GM12878 (cell line): ENCODE data around the gene NDUFA9. TPM values are rescaled to one million over a fixed set of nuclear protein-coding genes. Genes with fewer than 3 reads are reported as not detected.

Experiments used
- ATAC-seq: fragments of 200-7000 bp; cut with Tn5 transposase; 3 replicates; pipeline ENCODE4 v1.9.1; 2020; ENCODE audit warnings: mild to moderate bottlenecking, moderate library complexity
- BruUV-seq: library from RNA; stranded (reverse); fragments of 400-500 nt; replicated peaks from 2 replicates; lab custom pipeline; 2021; lab: Mats Ljungman, UMichigan
- CTCF ChIA-PET: fragments of 300-600 bp; sonication (Branson Sonifier 250); formaldehyde crosslinking; extraction: SDS; loops from one replicate; lab custom pipeline; 2021; ENCODE audit warnings: inconsistent platforms; lab: Yijun Ruan, JAX
- POLR2A ChIA-PET: fragments of 350-600 bp; formaldehyde crosslinking; extraction: SDS; loops from one replicate; lab custom pipeline; 2021; ENCODE audit warnings: inconsistent platforms; lab: Charles Lee
- RAD21 ChIA-PET: fragments of 300-600 bp; sonication (Branson Sonifier 250); formaldehyde crosslinking; loops from one replicate; lab custom pipeline; 2023; ENCODE audit warnings: antibody characterized with exemption; ENCODE audit not compliant: unreplicated experiment; lab: Charles Lee
- SMC1A ChIA-PET: fragments of 300-600 bp; sonication (Branson Sonifier 250); formaldehyde crosslinking; loops from one replicate; lab custom pipeline; 2023; ENCODE audit not compliant: unreplicated experiment, uncharacterized antibody; lab: Charles Lee
- DNase-seq: peaks from one replicate; pipeline ENCODE4 v3.0.0-alpha.2; 2011; ENCODE audit warnings: low read depth, low spot score
- FAIRE-seq: peaks from 3 replicates; lab custom pipeline; 2011; peaks lifted over from hg19 to GRCh38; lab: Jason Lieb, UNC
- H2AFZ ChIP-seq: 2 replicates; pipeline ENCODE4 v1.6.0; 2011; ENCODE audit warnings: low read depth, low read length, control low read depth; ENCODE audit not compliant: control insufficient read depth
- H3K27ac ChIP-seq: 2 replicates; pipeline ENCODE4 v1.5.1; 2011; ENCODE audit warnings: control low read depth; ENCODE audit not compliant: control insufficient read depth, insufficient read depth
- H3K27me3 ChIP-seq, 2 experiments: replicated peaks in 1 of 2; 2 replicates each; pipeline versions ENCODE4 v1.6.0 to v1.6.1; 2011; ENCODE audit warnings: low read length in 1 of 2; ENCODE audit not compliant: control insufficient read depth in 2 of 2, insufficient read depth in 2 of 2
- H3K36me3 ChIP-seq, 2 experiments: 2 replicates each; pipeline ENCODE4 v1.5.1; 2011; ENCODE audit warnings: low read length in 1 of 2; ENCODE audit not compliant: control insufficient read depth in 2 of 2, insufficient read depth in 2 of 2
- H3K4me1 ChIP-seq: 2 replicates; pipeline ENCODE4 v1.6.1; 2011; ENCODE audit warnings: mild to moderate bottlenecking, low read length, moderate library complexity, mixed read lengths; ENCODE audit not compliant: control insufficient read depth, insufficient read depth
- H3K4me2 ChIP-seq: 2 replicates; pipeline ENCODE4 v1.6.0; 2011; ENCODE audit warnings: control low read depth; ENCODE audit not compliant: control insufficient read depth, insufficient read depth
- H3K4me3 ChIP-seq: fragments of 200-600 bp; sonication (generic); 2 replicates; pipeline ENCODE4 v1.5.1; 2016
- H3K79me2 ChIP-seq: 2 replicates; pipeline ENCODE4 v1.6.0; 2011; ENCODE audit warnings: low read length; ENCODE audit not compliant: control insufficient read depth, insufficient read depth
- H3K9ac ChIP-seq: 2 replicates; pipeline ENCODE4 v1.8.0; 2011; ENCODE audit warnings: low read length, control low read depth, mixed read lengths; ENCODE audit not compliant: control insufficient read depth, insufficient read depth
- H3K9me3 ChIP-seq: replicated peaks from 3 replicates; pipeline ENCODE4 v1.5.1; 2011; ENCODE audit warnings: mild to moderate bottlenecking, low read length; ENCODE audit not compliant: control insufficient read depth, insufficient read depth
- H4K20me1 ChIP-seq: 2 replicates; pipeline ENCODE4 v1.6.0; 2011; ENCODE audit not compliant: control insufficient read depth, insufficient read depth
- CHD1 ChIP-seq: IDR thresholded peaks from 2 replicates; pipeline ENCODE4 v1.6.1; 2012; ENCODE audit warnings: low read depth, low read length, improper control_type of control experiment
- CHD2 ChIP-seq: IDR thresholded peaks from 2 replicates; pipeline ENCODE4 v1.6.1; 2011; ENCODE audit warnings: low read depth, low read length, improper control_type of control experiment, borderline replicate concordance
- EP300 ChIP-seq, 2 experiments: fragments of 150-350 bp in 1 of 2; IDR thresholded peaks; 2 replicates each; pipeline ENCODE4 v1.6.1; 2011 to 2012; ENCODE audit warnings: low read depth in 2 of 2, low read length in 2 of 2, borderline replicate concordance in 1 of 2, improper control_type of control experiment in 1 of 2, inconsistent platforms in 1 of 2; ENCODE audit not compliant: control insufficient read depth in 1 of 2
- ESRRA ChIP-seq: IDR thresholded peaks from 2 replicates; pipeline ENCODE4 v1.6.1; 2012; ENCODE audit warnings: mild to moderate bottlenecking, low read length, improper control_type of control experiment
- IRF3 ChIP-seq: fragments of 450-650 bp; IDR thresholded peaks from 2 replicates; pipeline ENCODE4 v1.6.1; 2014; ENCODE audit warnings: mild to moderate bottlenecking
- JUNB ChIP-seq: IDR thresholded peaks from 2 replicates; pipeline ENCODE4 v1.6.1; 2016; ENCODE audit warnings: antibody characterized with exemption, mild to moderate bottlenecking
- KAT2A ChIP-seq: conservative IDR thresholded peaks from 2 replicates; pipeline ENCODE4 v1.6.1; 2011; ENCODE audit warnings: low read depth, low read length; ENCODE audit not compliant: control insufficient read depth
- MLLT1 ChIP-seq: fragments of 450-650 bp; IDR thresholded peaks from 2 replicates; pipeline ENCODE4 v1.6.1; 2016; ENCODE audit warnings: mild to moderate bottlenecking
- MTA2 ChIP-seq: fragments of 450-650 bp; IDR thresholded peaks from 2 replicates; pipeline ENCODE4 v1.6.1; 2016; ENCODE audit warnings: low read depth, mild to moderate bottlenecking, moderate library complexity
- RCOR1 ChIP-seq: conservative IDR thresholded peaks from 2 replicates; pipeline ENCODE4 v1.6.1; 2012; ENCODE audit warnings: low read depth, low read length, improper control_type of control experiment
- SIX5 ChIP-seq: IDR thresholded peaks from 2 replicates; pipeline ENCODE4 v1.6.1; 2011; ENCODE audit warnings: mild to moderate bottlenecking, low read depth, low read length, moderate library complexity; ENCODE audit not compliant: severe bottlenecking
- SMAD5 ChIP-seq: IDR thresholded peaks from 2 replicates; pipeline ENCODE4 v1.6.1; 2016; ENCODE audit warnings: antibody characterized with exemption, low read depth
- STAT1 ChIP-seq: fragments of 450-650 bp; conservative IDR thresholded peaks from 2 replicates; pipeline ENCODE4 v1.6.1; 2014; ENCODE audit warnings: antibody characterized with exemption, mild to moderate bottlenecking
- WGBS: methylation state at CpG from one replicate; pipeline ENCODE4 v1.1.6; 2016; ENCODE audit warnings: low lambda C conversion rate; ENCODE audit not compliant: insufficient replicate concordance, insufficient coverage; ENCODE audit errors: missing lambda C conversion rate; 5-methylcytosine and 5-hydroxymethylcytosine counted together
- in situ Hi-C: fragments of 300-500 bp; cut with MboI; formaldehyde crosslinking; loops from 9 replicates; pipeline ENCODE4 v1.14.3; 2018; ENCODE audit warnings: mixed read lengths
- intact Hi-C: fragments of 100-400 bp; cut with micrococcal nuclease; formaldehyde crosslinking; loops from one replicate; pipeline ENCODE4 v1.14.2; 2022; ENCODE audit not compliant: unreplicated experiment
- polyA plus RNA-seq, 11 experiments: library from polyadenylated mRNA; depleted of rRNA in 4 of 11; unstranded in 6 of 11; stranded (reverse) in 5 of 11; fragments of >200 nt; fragmentation: Nextera tagmentation in 4 of 11; fragmentation: Illumina TruSeq in 1 of 11; extraction: Ambion mirVana in 4 of 11; extraction: Trizol in 1 of 11; gene quantifications; 1 replicate in 1 of 11; 2 replicates in 10 of 11; pipeline versions ENCODE4 v1.2.1 to v1.2.3, GENCODE V29; 2011 to 2016; ENCODE audit warnings: inconsistent platforms in 2 of 11, missing spikeins in 2 of 11, low read depth in 1 of 11
- total RNA-seq, 4 experiments: library from RNA; depleted of rRNA in 3 of 4; stranded (reverse); fragments of >200 nt in 3 of 4; fragmentation: Illumina TruSeq in 1 of 4; extraction: Trizol in 1 of 4; gene quantifications; 2 replicates each; pipeline versions ENCODE4 v1.2.1 to v1.2.3, GENCODE V29; 2013 to 2021

The NDUFA9 gene
- total and polyA plus RNA-seq, 10 of the 15 experiments (the other 5 are each of a cell fraction or from before 2014, with no cell fraction given), result 95.2 to 472 (median 151) TPM

- Histone ChIP-seq H3K79me2 (peaks cover 9% of the 10 kb centered on the region), H3K4me2 (no peak overlapping the region), H4K20me1 (no peaks in the 10 kb centered on the region), H3K36me3 (peaks cover 0 to 6% of the 10 kb centered on the region in 2 experiments; a peak in 3 of 4 replicates), H3K9me3 (no peaks in the 10 kb centered on the region), H3K9ac (no peak overlapping the region), H2AFZ (no peak overlapping the region)
- in situ Hi-C loops, result no loop called here
- intact Hi-C loops, result loop anchor here (10.0 kb wide), 1 partner anchor 148 kb away; no protein-coding TSS in a partner anchor
- ChIA-PET CTCF (no interaction called here), POLR2A (no interaction called here), SMC1A (no interaction called here), RAD21 (no interaction called here)
- DNase-seq, result no peak
- TF ChIP-seq CHD1 (no peak), CHD2 (no peak), JUNB (no peak), STAT1 (no peak), KAT2A (no peak), RCOR1 (no peak)
- TF ChIP-seq, all 136 proteins: peak for 0
- no peaks in the 10 kb centered on the region for H3K27me3 ChIP-seq
- H3K27ac ChIP-seq, result no peak overlapping the region
- no peaks in the 10 kb centered on the region for H3K4me1 ChIP-seq
- WGBS, result 97% methylated on average over 3 of the region's 3 CpGs
- H3K4me3 ChIP-seq, result no peak overlapping the region
- no TSS peak for BruUV-seq
- no peak for ATAC-seq
- no peak for FAIRE-seq
Observed at GRCh38 chr12:4607056-4607455, 41.9 kb upstream of the NDUFA9 start.

- ChIA-PET RAD21 (no interaction called here), POLR2A (no interaction called here), SMC1A (no interaction called here), CTCF (interaction anchor here (0.9 kb wide), 1 partner anchor 45 kb away, joined by 3 read pairs; no protein-coding TSS in a partner anchor)
- Histone ChIP-seq H2AFZ (no peak overlapping the region), H3K27me3 (no peaks in the 10 kb centered on the region), H3K9me3 (no peaks in the 10 kb centered on the region), H3K9ac (no peak overlapping the region), H3K36me3 (peaks cover 1 to 14% of the 10 kb centered on the region in 2 experiments; a peak in 3 of 4 replicates), H3K79me2 (peaks cover 9% of the 10 kb centered on the region), H3K4me3 (no peak overlapping the region), H4K20me1 (no peaks in the 10 kb centered on the region), H3K4me2 (no peak overlapping the region), H3K27ac (no peak overlapping the region), H3K4me1 (no peaks in the 10 kb centered on the region)
- ATAC-seq (no peak), FAIRE-seq (no peak), DNase-seq (no peak)
- in situ Hi-C loops (no loop called here), intact Hi-C loops (loop anchor here (10.0 kb wide), 1 partner anchor 146 kb away; no protein-coding TSS in a partner anchor)
- whole genome bisulfite sequencing, result 94% methylated on average over 9 of the region's 9 CpGs
- TF ChIP-seq MLLT1 (no peak), ESRRA (no peak), SMAD5 (no peak), EP300 (IDR thresholded peaks at IDR 0.05; ENCODE audit: borderline replicate concordance in 1 of 2, control insufficient read depth in 1 of 2, low read depth in 2 of 2, low read length in 2 of 2) (no peak), MTA2 (no peak), IRF3 (no peak), SIX5 (no peak)
- BruUV-seq, result no TSS peak
Observed at GRCh38 chr12:4609071-4609470, 39.8 kb upstream of the NDUFA9 start.
